Loucy (cell line): ENCODE data around the gene RYR2.

Experiments
- CTCF ChIP-seq: fragments of 200-600 bp; sonication (generic); conservative IDR thresholded peaks from 2 replicates; pipeline ENCODE4 v1.5.1; 2014; ENCODE audit warnings: mild to moderate bottlenecking, antibody characterized with exemption, low read length
- EZH2phosphoT487 ChIP-seq: fragments of 200-600 bp; IDR thresholded peaks from 2 replicates; pipeline ENCODE4 v1.6.1; 2018; ENCODE audit warnings: antibody characterized with exemption, mild to moderate bottlenecking, moderate library complexity, borderline replicate concordance

- TF ChIP-seq CTCF (peak; percentile 35), EZH2phosphoT487 (no peak)
Observed at GRCh38 chr1:237864338-237865244, 822.6 kb downstream of the RYR2 start.
